Loucy (cell line): ENCODE measurements around the gene PTPRT.

Experiments
- EZH2phosphoT487 ChIP-seq: fragments of 200-600 bp; IDR thresholded peaks from 2 replicates; pipeline ENCODE4 v1.6.1; 2018; ENCODE audit warnings: antibody characterized with exemption, mild to moderate bottlenecking, moderate library complexity, borderline replicate concordance
- TF ChIP-seq, protein P1 (sequence below): fragments of 200-600 bp; sonication (generic); conservative IDR thresholded peaks from 2 replicates; pipeline ENCODE4 v1.5.1; 2014; ENCODE audit warnings: mild to moderate bottlenecking, antibody characterized with exemption, low read length

DNA sequence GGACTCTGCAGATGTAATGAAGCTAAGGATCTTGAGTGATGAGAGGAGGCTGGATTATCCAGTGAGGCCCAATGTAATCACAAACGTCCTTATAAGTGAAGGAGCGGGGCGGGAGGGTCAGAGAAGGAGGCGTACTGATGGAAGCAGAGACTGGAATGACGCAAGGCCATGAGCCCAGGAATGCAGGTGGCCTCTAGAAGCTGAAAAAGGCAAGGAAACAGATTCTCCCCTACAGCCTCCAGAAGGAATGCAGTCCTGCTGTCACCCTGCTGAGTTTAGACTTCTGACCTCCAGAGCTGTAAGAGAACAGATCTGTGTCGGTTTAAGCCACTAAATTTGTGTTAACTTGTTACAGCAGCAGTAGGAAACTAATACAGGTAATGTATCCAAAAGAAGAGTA is 227.9 kb downstream of the PTPRT start:
- TF ChIP-seq, protein P1, sequence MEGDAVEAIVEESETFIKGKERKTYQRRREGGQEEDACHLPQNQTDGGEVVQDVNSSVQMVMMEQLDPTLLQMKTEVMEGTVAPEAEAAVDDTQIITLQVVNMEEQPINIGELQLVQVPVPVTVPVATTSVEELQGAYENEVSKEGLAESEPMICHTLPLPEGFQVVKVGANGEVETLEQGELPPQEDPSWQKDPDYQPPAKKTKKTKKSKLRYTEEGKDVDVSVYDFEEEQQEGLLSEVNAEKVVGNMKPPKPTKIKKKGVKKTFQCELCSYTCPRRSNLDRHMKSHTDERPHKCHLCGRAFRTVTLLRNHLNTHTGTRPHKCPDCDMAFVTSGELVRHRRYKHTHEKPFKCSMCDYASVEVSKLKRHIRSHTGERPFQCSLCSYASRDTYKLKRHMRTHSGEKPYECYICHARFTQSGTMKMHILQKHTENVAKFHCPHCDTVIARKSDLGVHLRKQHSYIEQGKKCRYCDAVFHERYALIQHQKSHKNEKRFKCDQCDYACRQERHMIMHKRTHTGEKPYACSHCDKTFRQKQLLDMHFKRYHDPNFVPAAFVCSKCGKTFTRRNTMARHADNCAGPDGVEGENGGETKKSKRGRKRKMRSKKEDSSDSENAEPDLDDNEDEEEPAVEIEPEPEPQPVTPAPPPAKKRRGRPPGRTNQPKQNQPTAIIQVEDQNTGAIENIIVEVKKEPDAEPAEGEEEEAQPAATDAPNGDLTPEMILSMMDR: no peak
- TF ChIP-seq EZH2phosphoT487: no peak
